Effector memory CD4-positive, alpha-beta T cell (primary cell): ENCODE results near the gene IL20RB.

Experiments
- DNase-seq, 3 donors: peaks; one replicate each; pipeline ENCODE4 v3.0.0-alpha.2; 2020
- H3K27ac ChIP-seq: 2 replicates; pipeline ENCODE4 v1.7.0; 2013; ENCODE audit warnings: mild to moderate bottlenecking, low read length, moderate library complexity; ENCODE audit not compliant: insufficient read depth, poor library complexity, severe bottlenecking
- H3K27me3 ChIP-seq: replicated peaks from 2 replicates; pipeline ENCODE4 v1.7.0; 2013; ENCODE audit warnings: mild to moderate bottlenecking, low read length; ENCODE audit not compliant: insufficient read depth, control insufficient read depth, poor library complexity, severe bottlenecking
- H3K36me3 ChIP-seq: 2 replicates; pipeline ENCODE4 v1.7.0; 2013; ENCODE audit warnings: mild to moderate bottlenecking, low read length, moderate library complexity; ENCODE audit not compliant: control insufficient read depth, insufficient read depth
- H3K4me1 ChIP-seq: 2 replicates; pipeline ENCODE4 v1.7.0; 2013; ENCODE audit warnings: low read length, mild to moderate bottlenecking; ENCODE audit not compliant: control insufficient read depth, insufficient read depth, poor library complexity, severe bottlenecking
- H3K4me3 ChIP-seq: 2 replicates; pipeline ENCODE4 v1.7.0; 2013; ENCODE audit warnings: low read length, low read depth, mild to moderate bottlenecking; ENCODE audit not compliant: insufficient read depth, poor library complexity, severe bottlenecking
- H3K9me3 ChIP-seq: 2 replicates; pipeline ENCODE4 v1.7.0; 2013; ENCODE audit warnings: mild to moderate bottlenecking, low read length, moderate library complexity; ENCODE audit not compliant: control insufficient read depth

Gene IL20RB

DNA sequence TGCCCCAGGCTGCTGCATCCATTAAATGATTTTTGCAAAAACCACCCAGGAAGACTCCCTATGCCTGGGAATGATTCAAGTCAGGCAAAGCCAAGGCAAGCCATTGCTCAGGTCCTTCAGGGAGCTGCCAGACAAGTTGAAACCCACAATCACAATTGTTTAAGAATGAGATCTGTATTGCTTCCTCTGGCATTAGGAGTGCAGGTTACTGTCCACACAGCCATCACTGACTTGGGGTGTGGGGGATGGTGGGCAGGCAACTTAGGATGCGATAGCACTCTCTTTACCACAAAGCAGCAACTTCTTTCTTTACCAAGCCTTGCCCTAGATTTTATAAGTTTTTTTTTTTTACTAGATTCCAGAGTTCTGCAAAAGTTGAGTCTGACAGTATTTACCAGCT lies 15.0 kb upstream of the IL20RB start:
- H3K4me3 ChIP-seq, result no peak overlapping the region
- H3K27me3 ChIP-seq, result no peaks in the 10 kb centered on the region
- H3K36me3 ChIP-seq, result peaks cover 8% of the 10 kb centered on the region
- no peaks in the 10 kb centered on the region for H3K9me3 ChIP-seq
- DNase-seq, result no peak
- H3K4me1 ChIP-seq, result peaks cover 4% of the 10 kb centered on the region
- no peak overlapping the region for H3K27ac ChIP-seq

DNA sequence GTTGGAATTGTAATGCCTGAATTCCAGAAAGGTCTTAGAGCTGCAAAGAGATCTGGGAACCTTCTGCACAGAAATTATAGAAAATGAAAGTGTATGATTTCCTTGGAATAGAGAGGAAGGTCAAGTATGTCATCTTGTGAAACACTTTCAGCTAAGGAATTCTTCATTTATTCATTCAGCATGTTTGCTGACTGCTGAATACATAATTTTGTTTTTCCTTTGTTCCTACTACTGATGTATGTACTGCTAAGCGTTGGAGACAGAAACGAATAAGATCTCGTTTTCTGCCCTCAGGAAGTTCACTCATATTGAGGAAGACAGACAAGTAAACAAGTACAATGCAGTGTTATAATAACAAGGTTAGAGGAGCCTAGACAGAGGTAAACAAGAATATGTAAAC lies 14.3 kb upstream of the IL20RB start:
- DNase-seq, result no peak
- no peaks in the 10 kb centered on the region for H3K27me3 ChIP-seq
- no peak overlapping the region for H3K27ac ChIP-seq

DNA sequence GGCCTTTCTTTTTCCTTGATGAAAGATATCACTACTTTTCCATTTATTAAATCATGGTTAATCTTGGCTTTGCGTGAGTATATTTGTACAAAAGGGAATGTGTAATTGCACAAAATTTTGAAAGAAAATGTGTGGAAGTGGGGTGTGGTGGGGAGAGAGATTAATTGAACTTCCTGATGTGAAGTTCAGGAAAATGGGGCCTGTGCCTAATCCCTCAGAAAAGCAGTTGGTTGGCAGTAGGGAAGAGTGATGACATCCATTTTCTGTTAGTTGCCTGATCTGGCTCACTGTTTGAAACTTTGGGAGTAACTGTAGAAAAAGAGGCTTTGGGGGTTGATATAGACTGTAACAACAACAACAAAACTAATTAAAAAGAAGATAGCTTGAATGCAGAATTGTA lies 10.8 kb upstream of the IL20RB start:
- Histone ChIP-seq H3K36me3 (peaks cover 8% of the 10 kb centered on the region), H3K27ac (no peak overlapping the region), H3K4me3 (no peak overlapping the region), H3K27me3 (no peaks in the 10 kb centered on the region), H3K4me1 (no peaks in the 10 kb centered on the region), H3K9me3 (no peaks in the 10 kb centered on the region)
- no peak for DNase-seq

More for the DNA sequence above, 14.3 kb upstream of the IL20RB start:
- no peaks in the 10 kb centered on the region for H3K9me3 ChIP-seq
- peaks cover 8% of the 10 kb centered on the region for H3K36me3 ChIP-seq
- H3K4me1 ChIP-seq, result peaks cover 4% of the 10 kb centered on the region
- no peak overlapping the region for H3K4me3 ChIP-seq

DNA sequence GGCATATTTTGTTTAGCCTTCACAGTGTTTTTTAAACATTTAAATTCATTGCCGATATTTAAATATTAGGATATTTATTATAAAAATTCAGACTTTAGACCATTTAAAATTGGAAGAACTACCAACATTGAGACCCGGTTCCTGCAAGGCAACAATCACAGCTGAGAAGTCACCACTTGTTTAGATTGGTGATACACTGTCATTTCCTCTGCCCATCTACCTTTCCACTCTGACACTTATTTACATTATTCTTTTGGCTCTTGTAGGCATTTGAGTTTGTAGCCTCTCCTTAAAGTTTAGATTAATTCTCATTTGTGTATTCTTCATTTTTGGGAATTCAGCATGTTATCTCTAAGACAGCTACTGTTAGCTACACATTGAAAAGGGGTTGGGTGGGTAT lies 10.3 kb upstream of the IL20RB start:
- no peak for DNase-seq
- Histone ChIP-seq H3K4me1 (no peaks in the 10 kb centered on the region), H3K9me3 (no peaks in the 10 kb centered on the region), H3K27ac (no peak overlapping the region), H3K36me3 (peaks cover 8% of the 10 kb centered on the region), H3K4me3 (no peak overlapping the region), H3K27me3 (no peaks in the 10 kb centered on the region)

DNA sequence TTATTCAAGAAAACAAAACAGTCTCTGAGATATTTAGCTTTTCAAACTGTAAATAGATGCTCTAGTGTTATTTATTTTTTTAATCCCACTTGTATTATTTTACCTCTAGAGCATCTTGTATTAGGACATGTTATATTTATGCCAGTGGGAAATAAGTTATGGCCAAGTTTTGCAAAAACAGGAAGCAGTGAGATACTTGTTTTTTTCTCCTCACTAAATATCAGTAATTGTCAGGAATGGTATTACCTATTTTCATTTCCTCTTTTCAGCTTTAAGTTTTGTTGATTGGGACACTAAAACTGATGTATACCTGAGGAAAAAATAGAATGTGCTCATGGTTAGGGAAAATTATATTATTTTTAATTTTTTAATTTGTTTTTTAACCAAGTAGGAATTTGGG lies 8.6 kb upstream of the IL20RB start:
- Histone ChIP-seq H3K4me3 (no peak overlapping the region), H3K36me3 (peaks cover 8% of the 10 kb centered on the region), H3K4me1 (no peaks in the 10 kb centered on the region), H3K27me3 (no peaks in the 10 kb centered on the region), H3K27ac (no peak overlapping the region), H3K9me3 (no peaks in the 10 kb centered on the region)
- no peak for DNase-seq

DNA sequence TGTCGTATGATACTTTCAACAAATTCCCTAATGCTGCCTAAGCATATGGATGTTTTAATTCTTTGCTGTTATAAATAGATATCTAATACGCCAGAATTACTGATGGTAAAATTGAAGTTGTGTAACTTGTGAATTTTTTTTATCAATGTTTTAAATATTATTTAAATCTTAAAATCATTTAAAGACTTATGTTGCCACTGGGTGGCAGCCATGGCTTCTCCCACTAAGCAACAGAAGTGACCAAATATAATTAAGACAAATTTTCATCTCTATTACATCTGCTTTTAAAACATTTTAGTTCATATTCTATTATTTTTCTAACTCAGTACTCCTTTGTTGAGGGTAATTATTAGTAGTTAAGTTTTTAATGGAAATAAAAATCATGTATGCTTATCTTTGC lies 8.1 kb upstream of the IL20RB start:
- H3K36me3 ChIP-seq, result peaks cover 8% of the 10 kb centered on the region
- H3K4me1 ChIP-seq, result no peaks in the 10 kb centered on the region
- DNase-seq, result no peak
- H3K9me3 ChIP-seq, result no peaks in the 10 kb centered on the region
- H3K27me3 ChIP-seq, result no peaks in the 10 kb centered on the region
- no peak overlapping the region for H3K27ac ChIP-seq
- no peak overlapping the region for H3K4me3 ChIP-seq

DNA sequence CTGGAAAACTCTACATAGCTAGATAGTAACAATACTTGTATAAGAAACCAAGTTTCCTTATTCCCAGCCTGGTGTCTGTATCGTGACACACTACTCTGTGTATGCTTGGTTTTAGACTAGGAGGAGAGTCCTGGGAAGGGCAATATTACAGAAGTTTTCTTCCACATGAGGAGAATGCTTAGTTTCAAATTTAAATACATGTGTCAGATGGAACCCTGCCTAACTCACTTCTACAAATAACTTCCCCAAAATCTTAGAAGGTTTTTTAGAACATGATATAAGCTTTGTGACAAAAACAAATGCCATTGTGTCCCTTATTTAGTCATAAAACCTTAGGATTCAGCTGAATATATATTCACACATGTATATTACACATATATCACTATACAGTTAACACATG lies 7.2 kb upstream of the IL20RB start:
- Histone ChIP-seq H3K36me3 (peaks cover 8% of the 10 kb centered on the region), H3K27me3 (no peaks in the 10 kb centered on the region), H3K4me3 (no peak overlapping the region), H3K4me1 (no peaks in the 10 kb centered on the region), H3K9me3 (no peaks in the 10 kb centered on the region), H3K27ac (no peak overlapping the region)
- no peak for DNase-seq

DNA sequence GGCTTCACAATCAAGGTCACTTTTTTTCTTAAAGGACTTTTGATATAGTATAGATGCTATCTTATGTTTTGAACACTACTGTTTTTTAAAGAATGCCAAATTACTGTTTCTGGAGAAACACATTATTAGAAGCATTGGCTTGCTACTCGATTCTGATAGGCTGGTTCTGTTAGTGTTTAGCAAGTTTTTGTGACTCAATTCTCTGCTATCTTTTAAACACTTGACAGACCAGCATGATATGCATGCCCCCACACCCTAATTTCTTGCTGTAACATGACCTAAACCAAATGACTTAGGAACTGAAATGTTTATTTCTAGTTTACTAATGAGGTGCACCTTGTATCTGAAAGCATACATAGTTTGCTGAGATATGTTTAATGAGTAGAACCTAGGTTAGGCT lies 5.5 kb upstream of the IL20RB start:
- H3K4me3 ChIP-seq, result no peak overlapping the region

DNA sequence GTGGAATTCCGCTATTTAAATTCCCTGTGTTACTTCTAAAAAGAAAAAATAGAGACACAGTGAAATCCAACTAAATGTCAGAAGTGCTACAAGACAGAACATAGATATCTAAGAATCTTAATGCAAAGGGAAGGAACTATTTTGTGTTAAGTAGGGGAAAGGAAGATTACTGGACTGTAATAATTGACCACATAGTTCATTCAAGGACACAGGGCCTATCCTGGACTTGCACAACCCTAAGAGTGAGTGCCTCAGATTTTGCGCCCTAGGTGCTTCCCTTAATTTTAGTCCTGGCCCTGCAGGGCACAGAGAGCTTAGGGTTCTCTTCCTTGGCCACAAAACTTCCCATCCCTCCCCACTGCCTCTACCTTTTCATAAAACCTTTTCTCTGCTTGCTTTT lies 3.5 kb upstream of the IL20RB start:
- H3K4me3 ChIP-seq, result no peak overlapping the region
- H3K27ac ChIP-seq, result no peak overlapping the region
- no peaks in the 10 kb centered on the region for H3K27me3 ChIP-seq
- DNase-seq, result no peak
- H3K4me1 ChIP-seq, result no peaks in the 10 kb centered on the region
- no peaks in the 10 kb centered on the region for H3K9me3 ChIP-seq
- no peaks in the 10 kb centered on the region for H3K36me3 ChIP-seq

More for the DNA sequence above, 5.5 kb upstream of the IL20RB start:
- Histone ChIP-seq H3K27me3 (no peaks in the 10 kb centered on the region), H3K36me3 (no peaks in the 10 kb centered on the region), H3K4me1 (no peaks in the 10 kb centered on the region), H3K27ac (no peak overlapping the region), H3K9me3 (no peaks in the 10 kb centered on the region)
- DNase-seq, result no peak

DNA sequence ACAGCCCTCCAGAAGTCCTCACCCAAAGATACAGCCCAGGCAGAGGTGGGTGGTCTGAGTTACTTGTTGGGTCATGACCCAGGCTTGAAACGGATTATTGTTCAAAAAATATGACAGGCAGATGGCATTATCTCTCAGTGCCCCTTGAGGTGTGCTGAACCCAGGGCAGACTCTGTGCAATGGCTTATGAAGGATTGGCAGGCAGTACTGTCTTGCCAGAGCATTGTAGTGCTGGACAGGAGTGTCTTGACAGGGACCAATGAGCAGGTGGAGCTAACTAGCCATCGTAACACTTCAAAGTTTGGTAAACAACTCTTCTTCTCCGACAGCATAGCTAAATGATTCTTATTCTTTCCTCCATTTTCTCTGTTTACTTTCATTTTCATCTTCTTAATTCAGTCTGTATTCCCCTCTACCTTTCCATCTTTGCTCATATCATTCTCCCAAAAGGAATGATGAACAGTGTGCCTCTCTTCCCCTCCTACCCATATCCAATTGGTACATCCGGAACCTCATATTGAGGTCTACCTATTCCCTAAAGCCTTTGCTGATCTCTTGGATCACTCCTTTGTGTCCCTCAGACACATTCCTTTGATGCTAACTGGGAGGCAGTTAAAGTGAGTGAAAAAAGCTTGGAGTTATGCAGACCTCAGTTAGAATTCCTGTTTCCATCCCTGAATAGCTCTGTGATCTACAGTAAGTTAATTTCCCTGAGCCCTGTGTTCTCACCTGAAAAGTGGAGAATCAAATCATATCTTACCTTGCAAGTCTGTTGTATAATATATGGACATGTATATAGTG lies 2.6 kb upstream of the IL20RB start:
- H3K9me3 ChIP-seq, result no peaks in the 10 kb centered on the region

More for the DNA sequence above, 2.6 kb upstream of the IL20RB start:
- no peaks in the 10 kb centered on the region for H3K27me3 ChIP-seq
- no peak overlapping the region for H3K27ac ChIP-seq
- no peaks in the 10 kb centered on the region for H3K4me1 ChIP-seq
- no peaks in the 10 kb centered on the region for H3K36me3 ChIP-seq
- no peak overlapping the region for H3K4me3 ChIP-seq
- no peak for DNase-seq
